ENCODE results near the gene G3BP1. TPM values are rescaled to one million over a fixed set of nuclear protein-coding genes. Genes with fewer than 3 reads are reported as not detected.

Gene G3BP1
- total and polyA plus RNA-seq, 2 of the 13 experiments (the other 11 are each of a cell fraction or from before 2014, with no cell fraction given), result 36.7 to 320 TPM

GRCh38 chr5:151819830-151820229, 48.1 kb downstream of the G3BP1 start (continued):
- no peak for TF ChIP-seq TRIM22 (IDR thresholded peaks at IDR 0.05)
- peak; percentile 41; the same call in 1 of the 2 replicates for TF ChIP-seq NR2C2 (CRISPR knock-in tag; IDR thresholded peaks at IDR 0.05; ENCODE audit: borderline replicate concordance)
- peak; percentile 66; the same call in 1 of the 2 replicates for TF ChIP-seq ZNF430 (CRISPR knock-in tag; IDR thresholded peaks at IDR 0.05)
- no peak for TF ChIP-seq ZNF598 (CRISPR knock-in tag; IDR thresholded peaks at IDR 0.05; ENCODE audit: borderline replicate concordance)
- 0 out of 2 replicates have a peak, but pooled peaks have one; percentile 51 for TF ChIP-seq SNAPC2 (CRISPR knock-in tag; IDR thresholded peaks at IDR 0.05)
- no peak for TF ChIP-seq ZNF562 (CRISPR knock-in tag; IDR thresholded peaks at IDR 0.05; ENCODE audit: borderline replicate concordance)
- no peak for TF ChIP-seq ZNF382 (CRISPR knock-in tag; IDR thresholded peaks at IDR 0.05; ENCODE audit: borderline replicate concordance)
- no peak for TF ChIP-seq SP140L (CRISPR knock-in tag; IDR thresholded peaks at IDR 0.05; ENCODE audit: borderline replicate concordance)
- TF ChIP-seq HNF4A (CRISPR knock-in tag; IDR thresholded peaks at IDR 0.05), result peak; percentile 85
- peak; percentile 98 for TF ChIP-seq ZNF644 (CRISPR knock-in tag; IDR thresholded peaks at IDR 0.05; ENCODE audit: low read depth)
- TF ChIP-seq WIZ (CRISPR knock-in tag; IDR thresholded peaks at IDR 0.05), result no peak
- TF ChIP-seq SOX6 (IDR thresholded peaks at IDR 0.05), result no peak
- peak; percentile 93 for TF ChIP-seq SOX6 (CRISPR knock-in tag; IDR thresholded peaks at IDR 0.05)
- TF ChIP-seq, protein P1, sequence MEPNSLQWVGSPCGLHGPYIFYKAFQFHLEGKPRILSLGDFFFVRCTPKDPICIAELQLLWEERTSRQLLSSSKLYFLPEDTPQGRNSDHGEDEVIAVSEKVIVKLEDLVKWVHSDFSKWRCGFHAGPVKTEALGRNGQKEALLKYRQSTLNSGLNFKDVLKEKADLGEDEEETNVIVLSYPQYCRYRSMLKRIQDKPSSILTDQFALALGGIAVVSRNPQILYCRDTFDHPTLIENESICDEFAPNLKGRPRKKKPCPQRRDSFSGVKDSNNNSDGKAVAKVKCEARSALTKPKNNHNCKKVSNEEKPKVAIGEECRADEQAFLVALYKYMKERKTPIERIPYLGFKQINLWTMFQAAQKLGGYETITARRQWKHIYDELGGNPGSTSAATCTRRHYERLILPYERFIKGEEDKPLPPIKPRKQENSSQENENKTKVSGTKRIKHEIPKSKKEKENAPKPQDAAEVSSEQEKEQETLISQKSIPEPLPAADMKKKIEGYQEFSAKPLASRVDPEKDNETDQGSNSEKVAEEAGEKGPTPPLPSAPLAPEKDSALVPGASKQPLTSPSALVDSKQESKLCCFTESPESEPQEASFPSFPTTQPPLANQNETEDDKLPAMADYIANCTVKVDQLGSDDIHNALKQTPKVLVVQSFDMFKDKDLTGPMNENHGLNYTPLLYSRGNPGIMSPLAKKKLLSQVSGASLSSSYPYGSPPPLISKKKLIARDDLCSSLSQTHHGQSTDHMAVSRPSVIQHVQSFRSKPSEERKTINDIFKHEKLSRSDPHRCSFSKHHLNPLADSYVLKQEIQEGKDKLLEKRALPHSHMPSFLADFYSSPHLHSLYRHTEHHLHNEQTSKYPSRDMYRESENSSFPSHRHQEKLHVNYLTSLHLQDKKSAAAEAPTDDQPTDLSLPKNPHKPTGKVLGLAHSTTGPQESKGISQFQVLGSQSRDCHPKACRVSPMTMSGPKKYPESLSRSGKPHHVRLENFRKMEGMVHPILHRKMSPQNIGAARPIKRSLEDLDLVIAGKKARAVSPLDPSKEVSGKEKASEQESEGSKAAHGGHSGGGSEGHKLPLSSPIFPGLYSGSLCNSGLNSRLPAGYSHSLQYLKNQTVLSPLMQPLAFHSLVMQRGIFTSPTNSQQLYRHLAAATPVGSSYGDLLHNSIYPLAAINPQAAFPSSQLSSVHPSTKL (CRISPR knock-in tag; IDR thresholded peaks at IDR 0.05), result peak; percentile 98
- TF ChIP-seq, protein P2, sequence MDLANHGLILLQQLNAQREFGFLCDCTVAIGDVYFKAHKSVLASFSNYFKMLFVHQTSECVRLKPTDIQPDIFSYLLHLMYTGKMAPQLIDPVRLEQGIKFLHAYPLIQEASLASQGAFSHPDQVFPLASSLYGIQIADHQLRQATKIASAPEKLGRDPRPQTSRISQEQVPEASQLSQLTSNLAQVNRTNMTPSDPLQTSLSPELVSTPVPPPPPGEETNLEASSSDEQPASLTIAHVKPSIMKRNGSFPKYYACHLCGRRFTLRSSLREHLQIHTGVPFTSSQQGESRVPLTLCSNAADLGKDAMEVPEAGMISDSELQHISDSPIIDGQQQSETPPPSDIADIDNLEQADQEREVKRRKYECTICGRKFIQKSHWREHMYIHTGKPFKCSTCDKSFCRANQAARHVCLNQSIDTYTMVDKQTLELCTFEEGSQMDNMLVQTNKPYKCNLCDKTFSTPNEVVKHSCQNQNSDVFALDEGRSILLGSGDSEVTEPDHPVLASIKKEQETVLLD (CRISPR knock-in tag; IDR thresholded peaks at IDR 0.05; ENCODE audit: low read depth), result no peak
- TF ChIP-seq ETV5 (CRISPR knock-in tag; IDR thresholded peaks at IDR 0.05; ENCODE audit: borderline replicate concordance), result peak; percentile 19; the same call in 1 of the 2 replicates
- TF ChIP-seq HNF4G (IDR thresholded peaks at IDR 0.05; ENCODE audit: borderline replicate concordance, low read depth, low read length), result peak; percentile 38; the same call in 1 of the 2 replicates
- TF ChIP-seq HNF4G (CRISPR knock-in tag; IDR thresholded peaks at IDR 0.05; ENCODE audit: borderline replicate concordance, low read depth), result peak; percentile 35; the same call in 1 of the 2 replicates
- peak; percentile 87 for TF ChIP-seq RXRB (CRISPR knock-in tag; IDR thresholded peaks at IDR 0.05; ENCODE audit: borderline replicate concordance)
- no peak for TF ChIP-seq ZNF510 (CRISPR knock-in tag; IDR thresholded peaks at IDR 0.05; ENCODE audit: low read depth)
- TF ChIP-seq NFYB (CRISPR knock-in tag; IDR thresholded peaks at IDR 0.05), result no peak
- TF ChIP-seq, protein P3, sequence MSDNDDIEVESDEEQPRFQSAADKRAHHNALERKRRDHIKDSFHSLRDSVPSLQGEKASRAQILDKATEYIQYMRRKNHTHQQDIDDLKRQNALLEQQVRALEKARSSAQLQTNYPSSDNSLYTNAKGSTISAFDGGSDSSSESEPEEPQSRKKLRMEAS (IDR thresholded peaks at IDR 0.05), result 0 out of 2 replicates have a peak, but pooled peaks have one; percentile 25
- TF ChIP-seq NONO (IDR thresholded peaks at IDR 0.05), result no peak
- TF ChIP-seq NONO (CRISPR knock-in tag; conservative IDR thresholded peaks at IDR 0.05), result peak; percentile 53; the same call in 1 of the 2 replicates
- 0 out of 2 replicates have a peak, but pooled peaks have one; percentile 28 for TF ChIP-seq TGIF2 (CRISPR knock-in tag; IDR thresholded peaks at IDR 0.05)

Data from HepG2 (cell line).